ENCODE data around the gene LPCAT3.

The LPCAT3 gene

GRCh38 chr12:6939191-6939540 lies 79.1 kb downstream of the LPCAT3 start:
- in situ Hi-C loops (cut with MboI; ENCODE audit: low pct_unique_long_range_greater_than_20kb, low sequenced_read_pairs, unreplicated experiment), result loop anchor here (25.0 kb wide), 1 partner anchor 173 kb away; the partner anchor contains the start of gene C1RL
- DNase-seq (ENCODE audit: low spot score), result no peak
- no peak for TF ChIP-seq CTCF (IDR thresholded peaks at IDR 0.05; ENCODE audit: extremely low read depth, insufficient read depth, missing control alignments)

GRCh38 chr12:6938353-6939190 lies 79.7 kb downstream of the LPCAT3 start:
- in situ Hi-C loops (cut with MboI; ENCODE audit: low pct_unique_long_range_greater_than_20kb, low sequenced_read_pairs, unreplicated experiment), result loop anchor here (25.0 kb wide), 1 partner anchor 174 kb away; the partner anchor contains the start of gene C1RL
- TF ChIP-seq CTCF (IDR thresholded peaks at IDR 0.05; ENCODE audit: extremely low read depth, insufficient read depth, missing control alignments), result no peak
- no peak for DNase-seq (ENCODE audit: low spot score)

- DNase-seq (ENCODE audit: low spot score), result peak; percentile 91
- in situ Hi-C loops (cut with MboI; ENCODE audit: low pct_unique_long_range_greater_than_20kb, low sequenced_read_pairs, unreplicated experiment), result loop anchor here (25.0 kb wide), 1 partner anchor 175 kb away; the partner anchor contains the start of gene C1RL
- TF ChIP-seq CTCF (IDR thresholded peaks at IDR 0.05; ENCODE audit: extremely low read depth, insufficient read depth, missing control alignments), result peak; percentile 97
Observed at GRCh38 chr12:6937481-6938352, 80.6 kb downstream of the LPCAT3 start.

GRCh38 chr12:6936636-6937480 lies 81.4 kb downstream of the LPCAT3 start:
- peak; percentile 65 for DNase-seq (ENCODE audit: low spot score)
- TF ChIP-seq CTCF (IDR thresholded peaks at IDR 0.05; ENCODE audit: extremely low read depth, insufficient read depth, missing control alignments), result peak; percentile 6
- in situ Hi-C loops (cut with MboI; ENCODE audit: low pct_unique_long_range_greater_than_20kb, low sequenced_read_pairs, unreplicated experiment), result loop anchor here (25.0 kb wide), 1 partner anchor 175 kb away; the partner anchor contains the start of gene C1RL

GRCh38 chr12:6936194-6936635 lies 82.1 kb downstream of the LPCAT3 start:
- TF ChIP-seq CTCF (IDR thresholded peaks at IDR 0.05; ENCODE audit: extremely low read depth, insufficient read depth, missing control alignments), result no peak
- in situ Hi-C loops (cut with MboI; ENCODE audit: low pct_unique_long_range_greater_than_20kb, low sequenced_read_pairs, unreplicated experiment), result loop anchor here (25.0 kb wide), 1 partner anchor 176 kb away; the partner anchor contains the start of gene C1RL
- no peak for DNase-seq (ENCODE audit: low spot score)
